Esophagus mucosa (tissue), 1 donor: Measurements from ENCODE around the gene RAMP2. TPM values are rescaled to one million over a fixed set of nuclear protein-coding genes. Genes with fewer than 3 reads are reported as not detected.
"Not testable (repeated sequence)": the region's sequence is repeated elsewhere in the genome, so short reads cannot be mapped to it uniquely, and the experiment has no call there.

Source experiments
- ATAC-seq: fragments of 200-7000 bp; cut with Tn5 transposase; one replicate; pipeline ENCODE4 v1.9.1; 2020
- total RNA-seq: library from RNA; stranded (reverse); gene quantifications from one replicate; pipeline ENCODE4 v1.2.4, GENCODE V29; 2023
- donor health status: DM: yes; HTN: yes; CAD: no.

The RAMP2 gene
- total RNA-seq, 1 donor from 2014 or later: 4.5 TPM

- ATAC-seq: not testable (repeated sequence)
Measured at GRCh38 chr17:42769964-42770363, 8.9 kb downstream of the RAMP2 start.

GRCh38 chr17:42772945-42773289 is 11.9 kb downstream of the RAMP2 start:
- no peak for ATAC-seq

GRCh38 chr17:42773290-42774035 is 12.4 kb downstream of the RAMP2 start, which contains the start of gene VPS25:
TSS of gene VPS25 (plus strand) at chr17:42773449. CDS start at chr17:42773476, 27 bp downstream.
- peak; percentile 83 for ATAC-seq

- no peak for ATAC-seq
Measured at GRCh38 chr17:42774066-42774745, 13.2 kb downstream of the RAMP2 start.

GRCh38 chr17:42775534-42776098 is 14.6 kb downstream of the RAMP2 start:
- no peak for ATAC-seq

GRCh38 chr17:42778570-42778969 is 17.5 kb downstream of the RAMP2 start:
- no peak for ATAC-seq

GRCh38 chr17:42779304-42779935 is 18.4 kb downstream of the RAMP2 start:
- ATAC-seq: no peak

- ATAC-seq: peak; percentile 13
Measured at GRCh38 chr17:42779936-42780850, 19.2 kb downstream of the RAMP2 start, which contains the start of gene WNK4. TSS of gene WNK4 (plus strand) at chr17:42780610. CDS start at chr17:42780699, 89 bp downstream.

- ATAC-seq: no peak
Measured at GRCh38 chr17:42780851-42781638, 20.0 kb downstream of the RAMP2 start.

GRCh38 chr17:42781639-42782165 is 20.7 kb downstream of the RAMP2 start:
- ATAC-seq: peak; percentile 6

- no peak for ATAC-seq
Measured at GRCh38 chr17:42782166-42783061, 21.4 kb downstream of the RAMP2 start.

GRCh38 chr17:42783062-42783790 is 22.2 kb downstream of the RAMP2 start:
- ATAC-seq: no peak

GRCh38 chr17:42783791-42784138 is 22.7 kb downstream of the RAMP2 start:
- no peak for ATAC-seq

- ATAC-seq: no peak
Measured at GRCh38 chr17:42784409-42784808, 23.4 kb downstream of the RAMP2 start.

- no peak for ATAC-seq
Measured at GRCh38 chr17:42784811-42785592, 24.0 kb downstream of the RAMP2 start.

- ATAC-seq: no peak
Measured at GRCh38 chr17:42787266-42787665, 26.2 kb downstream of the RAMP2 start.

GRCh38 chr17:42791948-42792347 is 30.9 kb downstream of the RAMP2 start:
- ATAC-seq: no peak

- no peak for ATAC-seq
Measured at GRCh38 chr17:42792545-42792944, 31.5 kb downstream of the RAMP2 start.
